NCI-H82 treated with DMSO at 0.1 percent for 48 hours (cell line): Measurements from ENCODE around the gene PRKCSH.
"Not testable (repeated sequence)": the region's sequence is repeated elsewhere in the genome, so short reads cannot be mapped to it uniquely, and the experiment has no call there.

Source experiments
- DNase-seq: peaks from one replicate; lab custom pipeline; 2025; ENCODE audit not compliant: unreplicated experiment; lab: John Stamatoyannopoulos, UW

Gene PRKCSH, protein sequence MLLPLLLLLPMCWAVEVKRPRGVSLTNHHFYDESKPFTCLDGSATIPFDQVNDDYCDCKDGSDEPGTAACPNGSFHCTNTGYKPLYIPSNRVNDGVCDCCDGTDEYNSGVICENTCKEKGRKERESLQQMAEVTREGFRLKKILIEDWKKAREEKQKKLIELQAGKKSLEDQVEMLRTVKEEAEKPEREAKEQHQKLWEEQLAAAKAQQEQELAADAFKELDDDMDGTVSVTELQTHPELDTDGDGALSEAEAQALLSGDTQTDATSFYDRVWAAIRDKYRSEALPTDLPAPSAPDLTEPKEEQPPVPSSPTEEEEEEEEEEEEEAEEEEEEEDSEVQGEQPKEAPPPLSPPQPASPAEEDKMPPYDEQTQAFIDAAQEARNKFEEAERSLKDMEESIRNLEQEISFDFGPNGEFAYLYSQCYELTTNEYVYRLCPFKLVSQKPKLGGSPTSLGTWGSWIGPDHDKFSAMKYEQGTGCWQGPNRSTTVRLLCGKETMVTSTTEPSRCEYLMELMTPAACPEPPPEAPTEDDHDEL

DNA sequence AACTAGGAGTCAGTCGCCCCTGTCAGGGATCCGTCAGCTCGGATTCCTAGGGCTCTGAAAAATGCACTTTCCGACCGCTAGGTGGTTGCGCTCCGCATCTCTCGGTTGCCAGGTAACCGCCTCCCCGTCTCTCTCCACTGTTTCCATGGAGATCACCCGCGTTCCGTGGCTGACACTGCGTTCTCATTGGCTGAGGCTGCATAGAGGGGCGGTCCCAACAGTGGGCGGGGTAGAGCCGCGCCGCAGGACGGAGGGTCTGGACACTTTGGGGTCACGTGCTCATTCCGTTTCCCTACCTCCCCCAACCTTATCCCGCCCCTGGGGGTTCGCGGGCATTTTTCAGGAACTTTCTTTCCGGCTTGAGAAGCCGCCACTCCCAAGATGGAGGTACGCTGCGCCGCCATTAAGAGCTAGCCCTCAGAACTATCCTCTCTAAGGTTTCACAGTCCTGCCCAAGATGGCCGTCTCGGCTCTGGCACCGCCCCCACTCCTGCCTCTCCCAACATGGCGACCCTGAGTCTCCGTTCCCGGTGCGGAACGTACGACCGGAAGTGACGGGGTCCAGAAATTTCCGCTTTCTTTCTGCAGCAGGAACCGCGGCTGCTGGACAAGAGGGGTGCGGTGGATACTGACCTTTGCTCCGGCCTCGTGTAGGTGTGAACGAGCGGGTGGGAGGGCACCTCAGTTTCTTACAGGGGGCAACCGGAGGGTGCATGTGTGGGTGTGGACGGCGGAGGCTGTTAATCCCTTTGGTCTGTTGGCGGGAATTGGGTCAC, at the start of gene PRKCSH, which contains the start of gene ODAD3:
TSS of gene PRKCSH (plus strand) at position 579 of the 776 bp plus-strand sequence. CDS start 483 bp downstream, outside the sequence.
TSS of gene ODAD3 (minus strand) at position 65 of the 776 bp plus-strand sequence. CDS start 105 bp downstream, outside the sequence.
- peak; percentile 96 for DNase-seq

DNA sequence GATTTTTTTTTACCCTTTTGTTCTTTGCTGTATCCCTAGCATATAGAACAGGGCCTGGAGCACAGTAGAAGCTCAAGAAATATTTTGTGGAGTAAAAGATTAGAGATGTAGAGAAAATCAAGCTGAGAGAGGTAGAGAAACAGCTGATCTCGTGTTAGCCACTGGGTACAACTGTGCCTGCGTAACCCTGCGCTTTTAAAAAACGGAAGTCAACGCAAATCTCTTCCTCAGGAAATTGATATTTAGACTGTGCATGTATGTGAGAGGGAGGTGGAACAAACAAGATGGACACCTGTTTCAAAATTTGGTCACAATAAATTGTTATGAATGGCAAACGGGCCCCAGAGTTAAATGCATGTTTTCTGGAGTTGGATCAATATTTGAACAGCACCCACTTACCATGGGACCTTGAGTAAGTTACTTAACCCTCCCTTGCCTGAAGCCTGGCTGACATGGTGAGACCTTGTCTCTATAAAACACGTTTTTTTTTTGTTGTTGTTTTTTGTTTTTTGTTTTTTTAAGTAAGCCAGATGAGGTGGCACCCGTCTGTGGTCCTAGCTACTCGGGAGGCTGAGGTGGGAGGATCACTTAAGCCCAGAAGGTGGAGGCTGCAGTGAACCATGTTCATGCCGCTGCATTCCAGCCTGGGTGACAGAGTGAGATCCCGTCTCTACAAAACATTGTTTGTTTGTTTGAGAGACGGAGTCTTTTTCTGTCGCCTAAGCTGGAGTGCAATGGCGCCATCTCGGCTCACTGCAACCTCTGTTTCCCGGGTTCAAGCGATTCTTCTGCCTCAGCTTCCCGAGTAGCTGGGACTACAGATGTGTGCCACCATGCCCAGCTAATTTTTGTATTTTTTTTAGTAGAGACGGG, 48.0 kb upstream of the PRKCSH start:
- no peak for DNase-seq

DNA sequence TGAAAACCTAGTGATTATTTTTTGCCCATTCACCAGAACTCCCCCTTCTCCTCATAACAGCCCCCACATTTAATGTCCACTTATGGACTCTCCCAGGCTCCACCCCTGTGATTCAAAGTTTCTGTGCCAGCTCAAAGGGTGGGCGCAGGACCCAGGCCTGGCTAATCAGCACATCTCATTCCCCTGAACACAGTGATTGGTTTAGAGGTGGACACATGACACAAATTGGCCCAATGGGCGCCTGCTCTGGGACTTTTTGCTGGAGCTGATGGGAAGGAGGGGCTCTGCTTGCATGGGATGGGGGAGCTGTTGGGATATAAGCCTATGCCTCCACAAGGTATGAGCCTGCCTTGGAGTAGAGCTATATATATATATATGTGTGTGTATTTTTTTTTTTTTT, 45.1 kb upstream of the PRKCSH start:
- no peak for DNase-seq

DNA sequence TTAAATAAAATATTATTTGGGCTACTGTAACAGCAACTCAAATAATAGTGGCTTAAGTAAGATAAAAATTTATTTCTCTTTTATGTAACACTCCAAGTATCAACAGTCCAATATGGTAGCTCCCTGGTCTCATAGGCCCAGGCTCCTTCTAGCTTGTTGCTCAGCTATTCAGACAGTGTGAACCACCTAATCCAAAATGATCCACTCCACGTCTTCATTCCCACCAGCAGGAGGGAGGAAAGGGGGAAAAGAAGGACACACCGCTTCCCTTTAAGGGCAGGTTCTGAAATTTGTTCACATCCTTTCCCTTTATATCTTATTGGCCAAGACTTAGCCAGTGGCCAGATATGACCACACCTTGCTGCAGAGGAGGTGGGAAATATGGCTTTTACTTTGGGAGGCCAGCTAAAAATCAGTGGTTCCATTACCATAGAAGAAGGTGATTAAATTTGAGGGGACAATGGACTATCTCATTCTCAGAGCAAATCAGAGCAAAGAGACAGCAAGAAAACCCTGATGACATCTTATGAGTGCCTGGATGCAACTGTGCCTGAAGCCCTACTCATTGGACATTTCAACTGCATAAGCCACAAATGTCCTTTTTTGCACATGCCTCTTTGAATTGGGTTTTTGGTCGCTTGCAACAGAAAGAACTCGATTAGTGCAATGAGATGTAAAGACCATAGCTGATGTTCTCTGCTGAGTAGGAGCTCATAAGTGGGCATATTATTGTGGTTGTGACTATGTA, 44.3 kb upstream of the PRKCSH start:
- DNase-seq: no peak

DNA sequence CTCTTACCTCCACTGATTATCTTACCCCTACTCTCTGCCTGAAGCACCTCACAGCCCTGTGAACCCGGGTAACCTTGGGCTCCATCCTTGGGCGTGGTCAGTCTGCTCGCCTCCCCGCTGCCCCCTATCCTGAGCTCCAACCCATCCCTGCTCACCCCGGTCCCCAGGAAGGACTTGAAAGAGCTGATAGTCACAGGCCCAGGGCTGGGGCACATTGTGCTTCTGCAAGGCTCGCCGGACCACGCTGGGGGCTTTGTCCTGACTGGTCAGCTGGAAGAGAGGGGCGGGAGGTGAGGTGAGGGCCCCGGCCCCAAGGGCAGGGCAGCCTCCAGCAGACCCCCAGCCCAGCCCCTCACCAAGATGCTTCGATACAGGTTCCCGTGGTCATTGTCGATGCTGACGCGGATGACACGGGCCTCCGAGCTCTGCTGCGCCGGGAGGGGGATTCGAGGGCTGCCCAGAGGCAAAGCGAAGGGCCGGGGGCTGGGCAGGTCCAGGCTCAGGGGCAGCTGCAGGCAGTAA, 38.3 kb upstream of the PRKCSH start:
- DNase-seq: no peak

DNA sequence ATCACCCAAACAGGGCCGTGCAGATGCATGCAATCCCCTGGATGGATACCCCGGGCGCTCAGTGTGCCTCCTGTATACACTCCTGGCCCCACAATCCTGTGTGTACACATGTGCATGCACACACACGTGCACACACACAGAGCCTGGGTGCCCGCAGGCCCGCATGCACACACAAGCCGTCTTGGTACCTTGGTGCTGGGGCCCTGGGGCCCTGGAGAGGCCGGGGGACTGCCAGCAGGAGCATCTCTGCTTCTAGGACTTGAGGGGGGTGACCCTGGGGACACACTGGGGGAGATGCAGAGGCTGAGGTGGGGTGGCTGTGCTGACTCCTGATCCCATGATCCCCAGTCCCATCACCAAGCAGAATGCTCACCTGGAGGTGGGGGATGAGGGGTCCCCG, 35.8 kb upstream of the PRKCSH start:
- no peak for DNase-seq

DNA sequence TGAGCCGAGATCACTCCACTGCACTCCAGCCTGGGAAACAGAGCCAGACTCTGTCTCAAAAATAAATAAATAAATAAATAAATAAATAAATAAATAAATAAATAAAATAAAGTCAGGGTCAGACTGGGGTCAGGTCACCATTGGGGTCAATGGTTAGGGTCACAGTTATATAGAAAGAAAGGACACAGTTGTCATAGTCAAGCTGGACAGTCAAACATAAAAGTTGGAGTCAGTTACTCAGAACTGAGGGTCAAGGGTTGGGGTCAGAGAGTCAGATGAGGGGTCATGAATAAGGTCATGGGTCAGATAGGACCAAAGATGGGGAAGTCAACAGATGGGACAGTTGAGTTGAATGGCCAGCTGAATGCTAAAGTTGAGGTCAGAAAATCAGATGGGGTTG, 34.6 kb upstream of the PRKCSH start:
- DNase-seq: no peak

DNA sequence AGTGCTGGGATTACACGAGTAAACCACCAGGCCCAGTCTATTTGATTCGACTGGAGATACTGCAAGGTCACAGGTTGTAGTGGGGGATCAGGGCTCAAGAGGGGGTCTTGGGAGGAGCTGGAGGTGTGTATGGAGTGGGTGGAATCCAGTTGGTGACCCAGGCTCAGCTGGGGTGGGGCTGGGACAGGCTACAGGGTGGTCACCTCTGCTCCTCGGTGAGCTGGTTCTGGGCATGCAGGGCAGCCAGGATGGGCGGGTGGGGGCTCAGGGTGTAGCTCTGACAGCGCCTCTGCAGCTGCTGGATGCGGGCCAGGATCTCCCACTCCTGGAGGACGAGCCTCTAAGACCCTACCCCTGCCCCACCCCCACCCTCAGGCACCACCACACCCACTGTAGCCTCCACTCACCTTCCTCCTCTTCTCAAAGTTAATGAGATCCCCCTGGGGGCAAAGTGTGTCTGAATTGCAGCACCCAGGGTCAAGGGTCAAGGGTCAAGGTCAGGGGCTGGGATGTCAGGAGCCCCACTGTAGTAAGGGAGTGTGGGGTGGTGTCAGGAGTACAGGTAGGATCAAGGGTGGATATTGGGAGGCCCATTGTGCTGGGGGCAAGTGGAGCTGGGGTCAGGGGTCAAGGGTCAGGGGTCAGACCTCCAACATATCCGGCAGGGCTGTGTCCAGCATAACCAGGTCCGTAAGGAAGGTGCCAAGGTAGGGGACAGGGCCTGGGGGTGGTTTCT, 33.5 kb upstream of the PRKCSH start:
- no peak for DNase-seq

DNA sequence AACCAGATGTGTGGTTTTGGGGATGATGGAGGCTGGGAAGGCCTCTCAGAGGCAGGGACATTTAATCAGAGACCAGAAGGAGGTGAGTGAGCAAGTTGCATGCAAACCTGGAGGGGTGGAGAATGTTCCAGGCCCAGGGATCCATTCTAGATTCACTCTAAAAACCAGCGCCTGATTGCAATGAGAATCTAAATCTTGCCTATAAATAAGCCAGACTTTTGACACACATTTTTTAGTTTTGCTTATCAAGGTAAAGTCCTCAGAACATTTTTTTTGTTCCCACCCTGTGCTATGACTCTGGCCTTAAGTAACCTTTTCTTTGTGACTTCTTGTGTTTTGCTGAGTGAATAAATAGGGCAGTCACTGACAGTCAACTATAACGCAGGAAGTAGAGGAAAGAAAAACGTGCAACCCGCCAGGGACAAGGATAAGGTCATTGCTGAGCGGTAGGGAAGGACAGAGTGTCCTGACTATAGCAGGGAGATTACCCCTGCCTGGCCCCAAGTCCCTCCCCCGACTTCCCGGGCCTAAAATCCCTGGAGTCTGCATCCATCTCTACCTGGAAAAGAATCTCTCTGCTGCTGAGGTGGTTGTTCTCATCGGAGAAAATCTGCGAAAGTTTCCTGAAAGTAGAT, 30.7 kb upstream of the PRKCSH start:
- no peak for DNase-seq

DNA sequence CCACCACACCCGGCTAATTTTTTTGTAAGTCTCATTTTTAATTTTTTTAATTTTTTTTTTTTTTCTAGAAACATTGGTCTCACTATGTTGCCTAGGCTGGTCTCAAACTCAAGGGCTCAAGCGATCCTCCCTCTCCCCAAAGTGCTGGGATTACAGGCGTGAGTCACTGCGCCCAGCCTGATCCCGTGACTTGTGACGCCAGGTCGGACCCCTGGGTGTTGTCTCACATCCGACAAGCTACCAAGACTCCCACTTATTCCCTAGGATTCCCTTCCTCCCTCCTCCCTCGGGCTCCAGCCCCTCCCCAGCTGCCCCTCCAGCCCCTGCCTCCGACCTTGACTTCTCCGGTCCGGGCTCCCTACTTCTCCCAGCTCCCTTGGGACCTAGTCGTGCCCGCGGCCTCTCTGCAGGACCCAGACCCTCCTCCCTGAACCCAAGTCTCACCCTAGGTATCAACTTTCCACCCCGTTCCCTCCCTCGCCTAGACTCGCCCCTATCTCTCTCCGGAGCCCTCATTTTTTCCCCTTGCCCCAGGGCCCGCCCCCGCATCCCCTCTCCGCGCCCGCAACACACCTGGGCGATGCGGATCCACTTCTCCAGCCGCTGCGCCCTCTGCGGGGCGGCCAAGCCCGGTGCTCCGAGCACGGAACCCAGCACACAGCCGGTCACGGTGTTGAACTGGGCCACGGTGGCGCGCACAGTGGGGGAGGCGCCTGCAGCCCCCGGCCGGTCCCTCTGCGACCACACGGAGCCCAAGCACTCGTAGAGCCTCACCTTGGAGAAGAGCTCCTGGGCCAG, 29.4 kb upstream of the PRKCSH start:
- DNase-seq: no peak

DNA sequence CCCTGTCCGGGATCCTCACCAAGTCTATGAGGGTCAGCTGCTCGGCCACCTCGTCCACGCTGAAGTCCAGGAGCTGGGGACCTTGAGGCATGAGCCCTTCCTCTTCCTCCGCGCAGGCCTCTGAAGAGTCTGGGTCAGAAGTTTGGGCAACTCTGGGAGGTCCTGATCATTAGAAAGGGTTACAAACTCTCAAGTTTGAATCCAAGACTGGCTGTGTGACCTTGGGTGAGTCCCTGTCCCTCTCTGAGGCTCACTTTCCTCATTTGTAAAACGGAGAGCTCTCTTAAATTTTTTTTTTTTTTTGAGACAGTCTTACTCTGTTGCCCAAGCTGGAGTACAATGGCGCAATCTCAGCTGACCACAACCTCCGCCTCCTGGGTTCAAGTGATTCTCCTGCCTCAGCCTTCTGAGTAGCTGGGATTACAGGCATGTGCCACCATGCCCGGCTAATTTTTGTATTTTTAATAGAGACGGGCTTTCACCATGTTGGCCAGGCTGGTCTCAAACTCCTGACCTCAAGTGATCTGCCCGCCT, 28.7 kb upstream of the PRKCSH start:
- not testable (repeated sequence) for DNase-seq

DNA sequence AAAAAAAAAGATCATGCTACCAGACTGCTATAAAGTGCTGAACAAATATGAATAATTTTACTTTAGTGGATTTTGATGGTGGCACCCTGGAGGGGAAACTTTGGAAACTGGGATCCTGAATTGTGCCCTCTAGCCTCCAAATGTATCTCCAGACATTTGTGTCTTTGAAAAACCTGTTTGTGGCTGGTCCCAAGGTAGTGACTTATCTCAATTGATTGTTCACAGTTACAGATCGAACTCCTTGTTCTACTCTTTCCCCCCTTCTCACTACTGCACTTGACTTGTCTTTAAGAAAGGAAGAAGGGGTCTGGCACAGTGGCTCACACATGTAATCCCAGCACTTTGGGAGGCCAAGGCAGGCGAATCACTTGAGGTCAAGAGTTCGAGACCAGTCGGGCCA, 26.8 kb upstream of the PRKCSH start:
- DNase-seq: no peak

DNA sequence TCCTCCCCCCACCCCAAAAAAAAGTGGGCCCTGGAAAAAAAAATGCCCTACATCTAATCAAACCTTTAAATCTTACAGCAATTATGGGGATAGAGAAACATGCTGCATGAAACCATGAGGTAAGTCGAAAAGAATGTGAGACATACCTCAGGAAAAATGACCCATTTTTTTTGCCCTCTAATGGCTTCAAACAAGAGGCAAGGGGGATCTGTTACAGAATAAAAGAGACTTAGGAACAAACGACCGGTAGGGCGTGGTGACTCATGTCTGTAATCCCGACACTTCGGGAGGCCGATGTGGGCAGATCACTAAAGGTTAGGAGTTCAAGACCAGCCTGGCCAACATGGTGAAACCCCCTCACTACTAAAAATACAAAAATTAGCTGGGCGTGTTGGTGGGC, 24.8 kb upstream of the PRKCSH start:
- no peak for DNase-seq

DNA sequence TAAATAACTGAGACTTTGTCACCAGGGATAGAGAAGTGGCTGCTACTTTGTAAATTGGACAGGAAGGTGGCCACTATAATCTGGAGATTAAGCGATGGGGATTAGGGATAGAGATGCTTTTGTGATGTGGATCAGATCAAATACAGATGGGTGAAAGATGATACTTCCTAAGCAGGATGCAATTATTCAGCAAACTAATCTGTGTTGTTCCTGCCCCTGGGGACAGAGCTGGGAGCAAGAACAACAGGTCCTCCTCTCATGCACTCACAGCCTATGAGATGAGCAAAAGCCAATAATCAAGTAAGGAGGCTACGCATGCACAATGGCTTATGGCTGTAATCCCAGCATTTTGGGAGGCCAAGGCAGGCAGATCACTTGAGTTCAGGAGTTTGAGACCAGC, 20.9 kb upstream of the PRKCSH start:
- peak; percentile 96 for DNase-seq

DNA sequence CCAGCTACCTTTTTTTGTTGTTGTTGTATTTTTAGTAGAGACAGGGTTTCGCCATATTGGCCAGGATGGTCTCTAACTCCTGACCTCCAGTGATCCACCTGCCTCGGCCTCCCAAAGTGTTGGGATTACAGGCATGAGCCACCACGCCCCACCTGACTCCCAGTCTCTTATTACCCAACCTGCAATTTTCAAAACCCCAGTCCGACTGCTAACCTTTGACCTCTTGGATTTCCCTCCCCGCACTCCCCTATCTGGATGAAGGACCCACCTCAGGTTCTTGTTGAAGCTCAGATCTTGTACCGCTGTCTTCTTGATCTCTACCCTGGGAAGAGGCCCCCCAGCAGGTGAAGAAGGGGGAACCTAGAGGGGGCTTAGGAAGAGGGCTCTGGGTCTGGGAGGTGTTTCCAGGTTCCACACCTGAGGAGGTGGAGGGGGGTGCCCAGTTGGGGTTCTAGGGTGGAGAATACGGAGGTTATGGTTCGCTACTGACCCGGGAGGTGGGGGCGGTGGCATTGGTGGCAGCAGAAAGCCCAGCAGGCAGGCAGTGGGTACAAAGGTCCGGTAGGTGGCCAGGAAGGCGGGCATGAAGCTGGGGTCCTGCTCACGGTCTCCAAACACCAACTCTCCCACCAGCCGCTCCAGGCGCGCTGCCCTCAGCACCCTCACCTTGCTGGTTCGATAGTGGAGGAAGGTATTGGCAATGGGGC, 18.9 kb upstream of the PRKCSH start:
- no peak for DNase-seq

DNA sequence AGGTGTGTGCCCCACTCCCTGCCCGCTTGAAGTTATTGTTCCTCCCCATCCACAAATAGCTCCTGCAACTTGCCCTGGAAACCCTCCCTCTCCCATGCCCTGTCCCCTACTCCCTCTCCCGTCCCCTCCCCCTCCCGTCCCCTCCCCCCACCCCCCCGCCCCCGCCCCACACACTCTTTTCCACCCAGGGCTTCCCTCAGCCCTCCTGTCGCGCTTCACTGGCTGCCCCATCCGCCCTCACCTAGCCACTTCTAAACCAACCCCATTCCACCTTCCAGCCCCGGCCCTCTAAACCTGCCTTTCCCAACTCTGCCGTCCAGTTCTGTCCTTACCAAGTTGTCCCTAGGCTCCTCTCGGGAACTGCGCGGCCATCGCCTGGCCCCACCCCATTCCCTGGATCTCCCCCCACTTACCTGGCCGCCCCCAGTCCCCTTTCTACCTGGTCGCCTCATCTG, 17.3 kb upstream of the PRKCSH start:
- no peak for DNase-seq
